H9 (cell line): ENCODE measurements around the gene GATC. TPM values are rescaled to one million over a fixed set of nuclear protein-coding genes. Genes with fewer than 3 reads are reported as not detected.
A peak's percentile ranks its signal among the peaks of the same experiment; 100 is the strongest.

Experiments used
- DNase-seq: peaks from one replicate; pipeline ENCODE4 v3.0.0-alpha.2; 2017
- H2AFZ ChIP-seq: one replicate; pipeline ENCODE4 v1.6.1; 2013; ENCODE audit warnings: mild to moderate bottlenecking, low read length, control low read depth, moderate library complexity
- H2AK5ac ChIP-seq: 2 replicates; pipeline ENCODE4 v1.6.1; 2013; ENCODE audit warnings: low read length, control low read depth, mixed read lengths; ENCODE audit not compliant: insufficient read length
- H2BK120ac ChIP-seq: one replicate; pipeline ENCODE4 v1.6.1; 2013; ENCODE audit warnings: low read depth, mild to moderate bottlenecking, low read length, control low read depth, inconsistent platforms; ENCODE audit not compliant: poor library complexity, severe bottlenecking
- H2BK12ac ChIP-seq: 2 replicates; pipeline ENCODE4 v1.6.1; 2013; ENCODE audit warnings: low read length, control low read depth, mixed read lengths, low read depth; ENCODE audit not compliant: insufficient read length
- H2BK15ac ChIP-seq: 2 replicates; pipeline ENCODE4 v1.6.1; 2013; ENCODE audit warnings: low read depth, low read length, control low read depth
- H2BK20ac ChIP-seq: one replicate; pipeline ENCODE4 v1.6.1; 2013; ENCODE audit warnings: low read depth, mild to moderate bottlenecking, low read length, control low read depth, inconsistent platforms; ENCODE audit not compliant: poor library complexity, severe bottlenecking
- H2BK5ac ChIP-seq: 2 replicates; pipeline ENCODE4 v1.6.1; 2013; ENCODE audit warnings: low read length, control low read depth, mixed read lengths; ENCODE audit not compliant: insufficient read length
- H3K14ac ChIP-seq: 2 replicates; pipeline ENCODE4 v1.6.1; 2013; ENCODE audit warnings: low read length, control low read depth; ENCODE audit not compliant: insufficient read depth
- H3K18ac ChIP-seq: 2 replicates; pipeline ENCODE4 v1.6.1; 2013; ENCODE audit warnings: low read depth, mild to moderate bottlenecking, mixed read lengths, low read length, control low read depth; ENCODE audit not compliant: insufficient read length
- H3K23ac ChIP-seq: 2 replicates; pipeline ENCODE4 v1.6.1; 2013; ENCODE audit warnings: low read length, control low read depth, mixed read lengths, low read depth; ENCODE audit not compliant: insufficient read length
- H3K23me2 ChIP-seq: 2 replicates; pipeline ENCODE4 v1.6.1; 2013; ENCODE audit warnings: low read depth, mild to moderate bottlenecking, mixed read lengths, low read length, control low read depth; ENCODE audit not compliant: insufficient read length, poor library complexity, severe bottlenecking
- H3K27ac ChIP-seq: 2 replicates; pipeline ENCODE4 v1.5.1; 2013; ENCODE audit warnings: low read length, control low read depth, mixed read lengths, low read depth; ENCODE audit not compliant: insufficient read length
- H3K27me3 ChIP-seq: 2 replicates; pipeline ENCODE4 v1.6.1; 2013; ENCODE audit warnings: low read length, control low read depth, inconsistent platforms; ENCODE audit not compliant: insufficient read depth
- H3K4ac ChIP-seq: 2 replicates; pipeline ENCODE4 v1.6.1; 2013; ENCODE audit warnings: low read depth, mild to moderate bottlenecking, control low read depth, inconsistent platforms, low read length, moderate library complexity
- H3K4me1 ChIP-seq: 2 replicates; pipeline ENCODE4 v1.6.1; 2013; ENCODE audit warnings: low read length, control low read depth, inconsistent platforms; ENCODE audit not compliant: insufficient read depth
- H3K4me2 ChIP-seq: 2 replicates; pipeline ENCODE4 v1.6.1; 2013; ENCODE audit warnings: low read length, control low read depth, mixed read lengths; ENCODE audit not compliant: insufficient read length, insufficient read depth
- H3K56ac ChIP-seq: 2 replicates; pipeline ENCODE4 v1.6.1; 2013; ENCODE audit warnings: low read depth, mild to moderate bottlenecking, mixed read lengths, low read length, control low read depth; ENCODE audit not compliant: insufficient read length
- H3K79me1 ChIP-seq: 2 replicates; pipeline ENCODE4 v1.6.1; 2013; ENCODE audit warnings: low read depth, mild to moderate bottlenecking, moderate library complexity, low read length, control low read depth, inconsistent platforms; ENCODE audit not compliant: insufficient read depth, poor library complexity, severe bottlenecking
- H3K79me2 ChIP-seq: 2 replicates; pipeline ENCODE4 v1.6.1; 2013; ENCODE audit warnings: low read length, control low read depth, inconsistent platforms; ENCODE audit not compliant: insufficient read depth
- H3K9ac ChIP-seq: 2 replicates; pipeline ENCODE4 v1.6.1; 2013; ENCODE audit warnings: low read length, control low read depth, mixed read lengths; ENCODE audit not compliant: insufficient read length; ENCODE audit errors: extremely low read depth
- H3K9me3 ChIP-seq: one replicate; pipeline ENCODE4 v1.6.1; 2013; ENCODE audit warnings: low read depth, low read length, inconsistent platforms; ENCODE audit not compliant: control insufficient read depth
- H3T11ph ChIP-seq: one replicate; pipeline ENCODE4 v1.6.1; 2013; ENCODE audit warnings: mild to moderate bottlenecking, low read length, control low read depth, inconsistent platforms
- H4K20me1 ChIP-seq: one replicate; pipeline ENCODE4 v1.6.1; 2013; ENCODE audit not compliant: control insufficient read depth, insufficient read length, insufficient read depth
- H4K5ac ChIP-seq: 2 replicates; pipeline ENCODE4 v1.6.1; 2013; ENCODE audit warnings: low read depth, mild to moderate bottlenecking, mixed read lengths, low read length, control low read depth; ENCODE audit not compliant: insufficient read length
- H4K8ac ChIP-seq: replicated peaks from 2 replicates; pipeline ENCODE4 v1.6.1; 2013; ENCODE audit warnings: low read length, control low read depth, mixed read lengths, low read depth; ENCODE audit not compliant: insufficient read length
- H4K91ac ChIP-seq: 2 replicates; pipeline ENCODE4 v1.6.1; 2013; ENCODE audit warnings: low read depth, mild to moderate bottlenecking, moderate library complexity, mixed read lengths, low read length, control low read depth; ENCODE audit not compliant: insufficient read length
- H3K27ac Mint-ChIP-seq, 3 experiments: 2 replicates in 2 of 3; 3 replicates in 1 of 3; pipeline ENCODE4 v1.8.0; 2020 to 2021; ENCODE audit warnings: mixed read lengths in 3 of 3, mild to moderate bottlenecking in 1 of 3, moderate library complexity in 1 of 3
- H3K27me3 Mint-ChIP-seq: 2 replicates; pipeline ENCODE4 v1.8.0; 2021; ENCODE audit warnings: low read depth, mild to moderate bottlenecking, moderate library complexity, mixed read lengths
- H3K36me3 Mint-ChIP-seq, 3 experiments: 2 replicates in 2 of 3; 3 replicates in 1 of 3; pipeline ENCODE4 v1.8.0; 2020 to 2021; ENCODE audit warnings: low read depth in 3 of 3, mixed read lengths in 3 of 3; ENCODE audit not compliant: insufficient read depth in 1 of 3
- H3K4me1 Mint-ChIP-seq, 2 experiments: 2 replicates each; pipeline ENCODE4 v1.8.0; 2020; ENCODE audit warnings: mixed read lengths in 2 of 2
- H3K4me3 Mint-ChIP-seq, 2 experiments: 2 replicates in 1 of 2; 3 replicates in 1 of 2; pipeline ENCODE4 v1.8.0; 2020 to 2021; ENCODE audit warnings: mild to moderate bottlenecking in 2 of 2, mixed read lengths in 2 of 2, moderate library complexity in 1 of 2
- H3K9me3 Mint-ChIP-seq, 2 experiments: 2 replicates in 1 of 2; 3 replicates in 1 of 2; pipeline ENCODE4 v1.8.0; 2020; ENCODE audit warnings: mild to moderate bottlenecking in 2 of 2, mixed read lengths in 2 of 2, moderate library complexity in 1 of 2
- CTCF ChIP-seq: fragments of 200-600 bp; sonication (generic); conservative IDR thresholded peaks from 3 replicates; pipeline ENCODE4 v1.8.0; 2021; ENCODE audit warnings: antibody characterized with exemption, mild to moderate bottlenecking
- WGBS: extraction: QIAGEN DNeasy Blood & Tissue Kit; methylation state at CpG from one replicate; pipeline ENCODE4 v1.1.7; 2013; ENCODE audit warnings: missing lambda C conversion rate, low lambda C conversion rate, mixed read lengths; ENCODE audit not compliant: insufficient read length; ENCODE audit errors: extremely low coverage; 5-methylcytosine and 5-hydroxymethylcytosine counted together
- total RNA-seq: library from RNA; stranded (reverse); gene quantifications from 2 replicates; pipeline ENCODE4 v1.2.1, GENCODE V29; 2021

GATC gene
- total RNA-seq, 1 experiment from 2014 or later = 25.9 TPM

GRCh38 chr12:120469450-120470149 lies 23.4 kb downstream of the GATC start, which contains the start of gene SRSF9:
TSS of gene SRSF9 (minus strand) at chr12:120469748. CDS start at chr12:120469609, 139 bp downstream.
- peaks cover 24 to 31% of the 10 kb centered on the region in 2 experiments for H3K4me1 Mint-ChIP-seq
- no peak within 1 kb of the TSS for H4K5ac ChIP-seq

More at GRCh38 chr12:120469450-120470149, 23.4 kb downstream of the GATC start, which contains the start of gene SRSF9:
- no peaks in the 10 kb centered on the region for H3K9me3 Mint-ChIP-seq
- peak within 1 kb of the TSS; percentile 52 to 93 (median 66); a peak in 5 of 7 replicates for H3K27ac Mint-ChIP-seq
- Histone ChIP-seq H3K4ac (no peak within 1 kb of the TSS), H3K4me1 (no peaks in the 10 kb centered on the region; the same call in 1 of the 2 replicates), H2BK120ac (no peak within 1 kb of the TSS), H2BK15ac (no peak within 1 kb of the TSS), H3K27me3 (no peaks in the 10 kb centered on the region), H4K8ac (no peak within 1 kb of the TSS), H3T11ph (no peak within 1 kb of the TSS), H3K79me1 (peaks cover 3% of the 10 kb centered on the region), H3K79me2 (peaks cover 11% of the 10 kb centered on the region; the same call in 1 of the 2 replicates), H3K9ac (peak within 1 kb of the TSS; percentile 90), H3K18ac (peak within 1 kb of the TSS; percentile 93), H2AK5ac (no peak within 1 kb of the TSS), H2AFZ (no peak within 1 kb of the TSS), H3K14ac (peak within 1 kb of the TSS; percentile 99), H4K20me1 (no peaks in the 10 kb centered on the region), H3K23ac (no peak within 1 kb of the TSS), H3K9me3 (no peaks in the 10 kb centered on the region), H3K56ac (no peak within 1 kb of the TSS), H3K23me2 (peaks cover 7% of the 10 kb centered on the region), H4K91ac (no peak within 1 kb of the TSS), H3K27ac (no peak within 1 kb of the TSS), H3K4me2 (peak within 1 kb of the TSS; percentile 74), H2BK5ac (peak within 1 kb of the TSS; percentile 95), H2BK20ac (no peak within 1 kb of the TSS), H2BK12ac (no peak within 1 kb of the TSS)
- peak within 1 kb of the TSS; percentile 92 to 94 for H3K4me3 Mint-ChIP-seq
- no CpG with 5 or more reads among the region's 88 CpGs for WGBS
- TF ChIP-seq CTCF = peak; percentile 91
- DNase-seq = peak; percentile 98
- H3K36me3 Mint-ChIP-seq = peaks cover 19 to 33% (median 26%) of the 10 kb centered on the region in 3 experiments
- no peaks in the 10 kb centered on the region for H3K27me3 Mint-ChIP-seq
